Measurements from ENCODE around the gene HPS4. TPM values are rescaled to one million over a fixed set of nuclear protein-coding genes. Genes with fewer than 3 reads are reported as not detected.
A peak's percentile ranks its signal among the peaks of the same experiment; 100 is the strongest.

The HPS4 gene
- total RNA-seq, 1 experiment from 2014 or later: 48.1 TPM

- TF ChIP-seq ATF3 (CRISPR knock-in tag; conservative IDR thresholded peaks at IDR 0.05) (no peak), ZNF281 (CRISPR knock-in tag; IDR thresholded peaks at IDR 0.05) (no peak), NFE2L1 (CRISPR knock-in tag; IDR thresholded peaks at IDR 0.05) (no peak), ZMAT4 (CRISPR knock-in tag; IDR thresholded peaks at IDR 0.05) (no peak), PRDM15 (CRISPR knock-in tag; IDR thresholded peaks at IDR 0.05) (no peak), GABPB1 (CRISPR knock-in tag; IDR thresholded peaks at IDR 0.05) (no peak; the same call in 1 of the 2 replicates), FOXP1 (CRISPR knock-in tag; IDR thresholded peaks at IDR 0.05; ENCODE audit: borderline replicate concordance) (peak; percentile 77), ZBTB21 (CRISPR knock-in tag; IDR thresholded peaks at IDR 0.05; ENCODE audit: borderline replicate concordance) (peak; percentile 91), ZNF396 (CRISPR knock-in tag; IDR thresholded peaks at IDR 0.05; ENCODE audit: borderline replicate concordance) (no peak), STAT6 (CRISPR knock-in tag; conservative IDR thresholded peaks at IDR 0.05; ENCODE audit: low read depth) (0 out of 2 replicates have a peak, but pooled peaks have one; percentile 56), MAX (CRISPR knock-in tag; IDR thresholded peaks at IDR 0.05) (peak; percentile 87), CREM (CRISPR knock-in tag; IDR thresholded peaks at IDR 0.05) (peak; percentile 100), NFYB (CRISPR knock-in tag; conservative IDR thresholded peaks at IDR 0.05; ENCODE audit: low read depth) (no peak), CTCF (IDR thresholded peaks at IDR 0.05) (no peak), FOXK1 (CRISPR knock-in tag; IDR thresholded peaks at IDR 0.05) (peak; percentile 95), CREB1 (CRISPR knock-in tag; IDR thresholded peaks at IDR 0.05) (peak; percentile 97), SP1 (CRISPR knock-in tag; conservative IDR thresholded peaks at IDR 0.05) (peak; percentile 93), ZBTB43 (CRISPR knock-in tag; IDR thresholded peaks at IDR 0.05) (peak; percentile 86)
Measured at GRCh38 chr22:26483439-26484359, at the start of gene HPS4, which contains the start of gene SRRD (continued).

All from WTC11 (cell line).